Measurements from ENCODE around the gene PARP4. TPM values are rescaled to one million over a fixed set of nuclear protein-coding genes. Genes with fewer than 3 reads are reported as not detected.
A peak's percentile ranks its signal among the peaks of the same experiment; 100 is the strongest.
"Not testable (repeated sequence)": the region's sequence is repeated elsewhere in the genome, so short reads cannot be mapped to it uniquely, and the experiment has no call there.

PARP4 gene
- 10 to 100 TPM in 11 of 12 donors, not detected in 1; 18.9 to 37.0 (median 27.6) TPM for polyA plus RNA-seq (ENCODE audit: insufficient read length in 12 of 12)
- long read RNA-seq, donor 1, partial matches to known transcripts = 12 of 13 reads
- long read RNA-seq, donor 1, other reads (novel, unspliced or antisense) = 0 of 13 reads
- long read RNA-seq, donor 2, full-length matches to known transcripts = 1 of 18 reads
- long read RNA-seq, donor 2, partial matches to known transcripts = 17 of 18 reads
- long read RNA-seq, donor 2, other reads (novel, unspliced or antisense) = 0 of 18 reads
- long read RNA-seq, donor 3 = 0 reads
- long read RNA-seq, donor 4, partial matches to known transcripts = 0 of 1 reads
- long read RNA-seq, donor 4, other reads (novel, unspliced or antisense) = 0 of 1 reads
- long read RNA-seq, donor 5, full-length matches to known transcripts = 1 of 1 reads
- long read RNA-seq, donor 5, partial matches to known transcripts = 0 of 1 reads
- long read RNA-seq, donor 5, other reads (novel, unspliced or antisense) = 0 of 1 reads
- long read RNA-seq, donor 6, partial matches to known transcripts = 9 of 9 reads
- long read RNA-seq, donor 6, other reads (novel, unspliced or antisense) = 0 of 9 reads
- long read RNA-seq, donor 7 = 0 reads
- long read RNA-seq, donor 8, full-length matches to known transcripts = 2 of 2 reads
- long read RNA-seq, donor 8, partial matches to known transcripts = 0 of 2 reads
- long read RNA-seq, donor 8, other reads (novel, unspliced or antisense) = 0 of 2 reads
- long read RNA-seq, donor 9 = 0 reads
- long read RNA-seq, donor 10 = 0 reads
- long read RNA-seq, donor 11, partial matches to known transcripts = 6 of 6 reads
- long read RNA-seq, donor 11, other reads (novel, unspliced or antisense) = 0 of 6 reads

GRCh38 chr13:24512197-24512907 is at the start of gene PARP4:
Gene PARP4, minus strand, starts transcription at chr13:24512778. Its CDS starts 9,002 bp downstream, at chr13:24503776.
- DNase-seq = peak; percentile 87

GRCh38 chr13:24560579-24561187 is 48.1 kb upstream of the PARP4 start:
- not testable (repeated sequence) for DNase-seq

GRCh38 chr13:24559431-24560218 is 47.0 kb upstream of the PARP4 start:
- DNase-seq = not testable (repeated sequence)

- no peak for DNase-seq
Measured at GRCh38 chr13:24557081-24557480, 44.5 kb upstream of the PARP4 start.

GRCh38 chr13:24553892-24554291 is 41.3 kb upstream of the PARP4 start:
- not testable (repeated sequence) for DNase-seq

- DNase-seq = not testable (repeated sequence)
Measured at GRCh38 chr13:24541476-24542352, 29.1 kb upstream of the PARP4 start.

- DNase-seq = no peak
Measured at GRCh38 chr13:24541127-24541475, 28.5 kb upstream of the PARP4 start.

GRCh38 chr13:24540236-24541126 is 27.9 kb upstream of the PARP4 start:
- no peak for DNase-seq

- DNase-seq = no peak
Measured at GRCh38 chr13:24539500-24540165, 27.1 kb upstream of the PARP4 start.

GRCh38 chr13:24529478-24529877 is 16.9 kb upstream of the PARP4 start:
- no peak for DNase-seq

GRCh38 chr13:24528816-24529398 is 16.3 kb upstream of the PARP4 start:
- no peak for DNase-seq

- DNase-seq = no peak
Measured at GRCh38 chr13:24527266-24527775, 14.7 kb upstream of the PARP4 start.

GRCh38 chr13:24520733-24521132 is 8.2 kb upstream of the PARP4 start:
- no peak for DNase-seq

GRCh38 chr13:24516919-24517318 is 4.3 kb upstream of the PARP4 start:
- DNase-seq = no peak

GRCh38 chr13:24512908-24513213 is 283 bp upstream of the PARP4 start:
- no peak for DNase-seq

- DNase-seq = no peak
Measured at GRCh38 chr13:24511816-24512196, 772 bp downstream of the PARP4 start.

GRCh38 chr13:24511019-24511815 is 1.4 kb downstream of the PARP4 start:
- no peak for DNase-seq

Data from muscle of arm (tissue), 14 donors.